HG03097 (cell line): ENCODE results near the gene PLA2G4C.

ENCODE experiments used
- ATAC-seq: cut with Tn5 transposase; IDR thresholded peaks from one replicate; pipeline ENCODE4 v1.9.1; 2021; ENCODE audit not compliant: unreplicated experiment, low FRiP score

The PLA2G4C gene

GRCh38 chr19:48061401-48062344 is 48.9 kb downstream of the PLA2G4C start:
- no peak for ATAC-seq

GRCh38 chr19:48060381-48060780 is 50.2 kb downstream of the PLA2G4C start:
- ATAC-seq, result no peak

- ATAC-seq, result no peak
Measured at GRCh38 chr19:48059331-48059730, 51.3 kb downstream of the PLA2G4C start.

GRCh38 chr19:48053856-48054255 is 56.8 kb downstream of the PLA2G4C start:
- no peak for ATAC-seq

GRCh38 chr19:48053076-48053475 is 57.5 kb downstream of the PLA2G4C start:
- ATAC-seq, result no peak

- ATAC-seq, result no peak
Measured at GRCh38 chr19:48051335-48052033, 59.1 kb downstream of the PLA2G4C start.

- ATAC-seq, result no peak
Measured at GRCh38 chr19:48044561-48044960, 66.1 kb downstream of the PLA2G4C start.

- no peak for ATAC-seq
Measured at GRCh38 chr19:48043675-48044258, 66.8 kb downstream of the PLA2G4C start, which contains the start of gene CABP5. CABP5 (minus strand) TSS chr19:48044079; CDS start chr19:48043922, 157 bp downstream.

GRCh38 chr19:48041877-48042580 is 68.6 kb downstream of the PLA2G4C start:
- no peak for ATAC-seq

GRCh38 chr19:48036765-48037164 is 73.9 kb downstream of the PLA2G4C start:
- no peak for ATAC-seq

- no peak for ATAC-seq
Measured at GRCh38 chr19:48033604-48034003, 77.0 kb downstream of the PLA2G4C start.

GRCh38 chr19:48030073-48030472 is 80.5 kb downstream of the PLA2G4C start:
- ATAC-seq, result no peak

GRCh38 chr19:48029431-48029830 is 81.2 kb downstream of the PLA2G4C start:
- ATAC-seq, result no peak

GRCh38 chr19:48025480-48025879 is 85.1 kb downstream of the PLA2G4C start:
- no peak for ATAC-seq

- no peak for ATAC-seq
Measured at GRCh38 chr19:48023518-48023917, 87.1 kb downstream of the PLA2G4C start.

- no peak for ATAC-seq
Measured at GRCh38 chr19:48023011-48023410, 87.6 kb downstream of the PLA2G4C start.

GRCh38 chr19:48020686-48021085 is 89.9 kb downstream of the PLA2G4C start:
- ATAC-seq, result no peak

GRCh38 chr19:48010932-48011758 is 99.5 kb downstream of the PLA2G4C start:
- ATAC-seq, result no peak

- no peak for ATAC-seq
Measured at GRCh38 chr19:48006762-48007161, 103.9 kb downstream of the PLA2G4C start.

GRCh38 chr19:48004236-48004635 is 106.4 kb downstream of the PLA2G4C start:
- ATAC-seq, result no peak
